T47D (cell line): Measurements from ENCODE around the gene GP1BB.
A peak's percentile ranks its signal among the peaks of the same experiment; 100 is the strongest.

Source experiments
- DNase-seq, 2 experiments: peaks; one replicate each; pipeline versions ENCODE4 v3.0.0 to v3.0.0-alpha.2; 2011 to 2012; ENCODE audit warnings: low read depth in 1 of 2, low spot score in 1 of 2
- JUND ChIP-seq: IDR thresholded peaks from 2 replicates; pipeline ENCODE4 v1.6.1; 2012; ENCODE audit warnings: low read depth
- in situ Hi-C: cut with HindIII; loops from 2 replicates; pipeline ENCODE4 v1.10.0; 2016; ENCODE audit warnings: low sequenced_read_pairs, low pct_unique_long_range_greater_than_20kb

GP1BB gene

GRCh38 chr22:19747551-19747950, 24.2 kb downstream of the GP1BB start:
- in situ Hi-C loops, result no loop called here
- DNase-seq, result no peak
- TF ChIP-seq JUND, result no peak

- no peak for TF ChIP-seq JUND
- no peak for DNase-seq
- in situ Hi-C loops, result no loop called here
Observed at GRCh38 chr22:19748139-19748538, 24.8 kb downstream of the GP1BB start.

GRCh38 chr22:19748991-19749664, 25.8 kb downstream of the GP1BB start:
- in situ Hi-C loops, result no loop called here
- TF ChIP-seq JUND, result no peak
- no peak for DNase-seq

GRCh38 chr22:19749876-19750275, 26.5 kb downstream of the GP1BB start:
- peak in 1 of 2 experiments; percentile 79 for DNase-seq
- TF ChIP-seq JUND, result no peak
- in situ Hi-C loops, result no loop called here

- no peak for TF ChIP-seq JUND
- in situ Hi-C loops, result no loop called here
- DNase-seq, result peak; percentile 53 to 86
Observed at GRCh38 chr22:19750507-19751490, 27.5 kb downstream of the GP1BB start.

- DNase-seq, result peak in 1 of 2 experiments; percentile 36
- in situ Hi-C loops, result no loop called here
- TF ChIP-seq JUND, result no peak
Observed at GRCh38 chr22:19751497-19752245, 28.3 kb downstream of the GP1BB start.

- TF ChIP-seq JUND, result no peak
- no peak for DNase-seq
- in situ Hi-C loops, result no loop called here
Observed at GRCh38 chr22:19753090-19753842, 29.9 kb downstream of the GP1BB start.

GRCh38 chr22:19753996-19754700, 30.8 kb downstream of the GP1BB start:
- in situ Hi-C loops, result no loop called here
- no peak for DNase-seq
- TF ChIP-seq JUND, result no peak

- no peak for TF ChIP-seq JUND
- DNase-seq, result no peak
- in situ Hi-C loops, result no loop called here
Observed at GRCh38 chr22:19754701-19755144, 31.4 kb downstream of the GP1BB start.

- in situ Hi-C loops, result no loop called here
- no peak for TF ChIP-seq JUND
- DNase-seq, result no peak
Observed at GRCh38 chr22:19755145-19755710, 31.9 kb downstream of the GP1BB start.

GRCh38 chr22:19755722-19756287, 32.5 kb downstream of the GP1BB start:
- in situ Hi-C loops, result no loop called here
- no peak for TF ChIP-seq JUND
- no peak for DNase-seq
